ENCODE measurements around the gene TTC39A.

The TTC39A gene

DNA sequence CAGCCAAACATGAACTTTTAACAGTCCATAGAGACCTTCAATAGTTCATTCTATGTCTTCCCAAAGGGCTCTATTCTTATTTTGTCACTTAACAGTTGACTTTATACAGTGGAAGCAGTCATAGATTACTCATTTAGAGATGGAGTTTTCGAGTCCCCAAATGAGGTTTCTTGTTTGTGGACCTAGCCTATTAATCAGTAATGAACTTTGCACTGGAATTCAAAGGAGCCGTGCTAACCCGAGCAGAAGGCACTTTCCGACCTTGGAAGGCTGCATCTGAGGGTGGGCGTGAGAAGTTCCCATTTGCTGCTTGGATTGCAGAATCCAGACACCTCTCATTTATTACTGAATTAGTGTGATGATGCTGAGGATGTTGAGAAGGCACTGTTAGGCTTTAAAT lies 46.4 kb downstream of the TTC39A start:
- no peak for DNase-seq (ENCODE audit: low read depth in 1 of 2, low spot score in 1 of 2)
- in situ Hi-C loops (cut with HindIII; ENCODE audit: low pct_unique_long_range_greater_than_20kb, low sequenced_read_pairs): no loop called here
- TF ChIP-seq JUND (IDR thresholded peaks at IDR 0.05; ENCODE audit: low read depth): no peak

DNA sequence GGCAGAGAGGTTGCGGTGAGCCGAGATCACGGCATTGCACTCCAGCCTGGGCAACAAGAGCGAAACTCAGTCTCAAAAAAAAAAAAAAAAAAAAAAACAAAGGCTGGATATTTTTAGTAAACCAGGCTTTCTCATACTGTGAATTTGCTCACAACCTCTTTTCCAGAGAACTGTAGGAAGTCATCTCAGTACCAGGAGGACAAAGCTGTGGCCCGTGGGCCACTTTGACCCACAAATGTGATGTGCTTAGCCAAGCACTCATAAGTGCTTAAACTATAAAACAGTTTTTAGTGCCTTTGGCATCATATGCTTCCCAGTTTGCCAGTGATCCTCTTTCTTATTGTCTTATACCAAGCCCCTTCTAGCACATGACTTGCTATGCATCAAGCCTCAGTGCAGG lies 47.8 kb downstream of the TTC39A start:
- DNase-seq (ENCODE audit: low read depth in 1 of 2, low spot score in 1 of 2): no peak
- in situ Hi-C loops (cut with HindIII; ENCODE audit: low pct_unique_long_range_greater_than_20kb, low sequenced_read_pairs): no loop called here
- no peak for TF ChIP-seq JUND (IDR thresholded peaks at IDR 0.05; ENCODE audit: low read depth)

DNA sequence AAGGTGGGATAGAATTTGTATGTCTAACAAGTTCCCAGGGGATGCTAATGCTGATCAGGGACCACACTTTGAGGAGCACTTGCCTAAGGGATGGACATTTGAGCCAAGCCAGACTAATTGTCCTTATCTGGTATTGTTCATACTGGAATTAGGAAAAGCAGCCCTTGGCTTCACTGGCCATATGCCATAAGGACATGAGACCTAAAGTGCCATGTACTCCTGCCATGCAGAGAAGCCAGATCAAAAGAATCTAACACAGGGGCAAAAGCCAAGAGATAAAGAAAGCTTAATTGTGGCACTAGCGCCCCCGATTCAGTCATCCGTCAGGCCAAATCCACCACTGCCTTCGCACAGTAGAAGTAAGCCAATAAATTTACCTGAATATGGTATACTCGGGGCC lies 48.6 kb downstream of the TTC39A start:
- in situ Hi-C loops (cut with HindIII; ENCODE audit: low pct_unique_long_range_greater_than_20kb, low sequenced_read_pairs): no loop called here
- TF ChIP-seq JUND (IDR thresholded peaks at IDR 0.05; ENCODE audit: low read depth): no peak
- no peak for DNase-seq (ENCODE audit: low read depth in 1 of 2, low spot score in 1 of 2)

DNA sequence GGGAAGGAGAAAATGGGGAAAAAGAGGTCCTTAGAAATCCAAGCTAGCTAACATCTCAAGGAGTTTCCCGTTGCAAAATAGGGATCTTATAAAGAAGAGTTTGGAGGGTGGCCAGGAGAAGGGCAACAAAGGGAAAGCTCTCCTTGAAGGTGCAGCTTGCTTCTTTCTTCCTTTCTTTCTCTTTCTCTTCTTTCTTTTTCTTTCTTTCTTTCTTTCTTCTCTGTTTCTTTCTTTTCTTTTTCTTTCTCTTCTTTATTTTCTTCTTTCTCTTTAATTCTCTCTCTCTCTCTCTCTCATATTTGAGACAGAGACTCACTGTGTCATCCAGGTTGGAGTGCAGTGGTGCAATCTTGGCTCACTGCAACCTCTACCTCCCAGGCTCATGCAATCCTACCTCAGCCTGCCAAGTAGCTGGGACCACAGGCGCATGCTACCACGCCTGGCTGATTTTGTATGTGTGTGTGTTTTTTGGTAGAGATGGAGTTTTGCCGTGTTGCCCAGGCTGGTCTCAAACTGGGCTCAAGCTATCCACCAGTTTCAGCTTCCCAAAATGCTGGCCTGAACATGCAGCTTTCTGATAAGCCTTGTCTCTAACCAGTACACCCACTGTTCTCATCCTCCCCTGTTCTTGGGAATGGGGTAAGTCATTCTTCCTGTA lies 49.9 kb downstream of the TTC39A start:
- in situ Hi-C loops (cut with HindIII; ENCODE audit: low pct_unique_long_range_greater_than_20kb, low sequenced_read_pairs): no loop called here
- DNase-seq (ENCODE audit: low read depth in 1 of 2, low spot score in 1 of 2): no peak

DNA sequence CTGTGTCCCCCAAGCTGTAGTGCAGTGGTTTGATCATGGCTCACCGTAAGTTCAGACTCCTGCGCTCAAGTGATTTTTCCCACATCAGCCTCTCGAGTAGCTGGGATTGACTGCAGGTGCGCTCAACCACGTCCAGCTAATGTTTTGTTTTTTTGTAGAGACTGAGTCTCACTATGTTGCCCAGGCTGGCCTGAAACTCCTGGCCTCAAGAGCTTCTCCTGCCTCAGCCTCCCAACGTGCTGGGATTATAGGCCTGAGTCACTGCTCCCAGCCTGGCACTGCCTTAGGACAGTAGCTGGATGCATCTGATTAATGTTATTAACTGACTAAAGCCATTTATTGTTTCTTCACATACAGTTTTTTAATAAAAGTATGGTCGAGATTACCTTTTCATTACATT lies 54.1 kb downstream of the TTC39A start:
- no peak for DNase-seq (ENCODE audit: low read depth in 1 of 2, low spot score in 1 of 2)
- in situ Hi-C loops (cut with HindIII; ENCODE audit: low pct_unique_long_range_greater_than_20kb, low sequenced_read_pairs): no loop called here
- no peak for TF ChIP-seq JUND (IDR thresholded peaks at IDR 0.05; ENCODE audit: low read depth)

More for the DNA sequence above, 49.9 kb downstream of the TTC39A start:
- TF ChIP-seq JUND (IDR thresholded peaks at IDR 0.05; ENCODE audit: low read depth): no peak

DNA sequence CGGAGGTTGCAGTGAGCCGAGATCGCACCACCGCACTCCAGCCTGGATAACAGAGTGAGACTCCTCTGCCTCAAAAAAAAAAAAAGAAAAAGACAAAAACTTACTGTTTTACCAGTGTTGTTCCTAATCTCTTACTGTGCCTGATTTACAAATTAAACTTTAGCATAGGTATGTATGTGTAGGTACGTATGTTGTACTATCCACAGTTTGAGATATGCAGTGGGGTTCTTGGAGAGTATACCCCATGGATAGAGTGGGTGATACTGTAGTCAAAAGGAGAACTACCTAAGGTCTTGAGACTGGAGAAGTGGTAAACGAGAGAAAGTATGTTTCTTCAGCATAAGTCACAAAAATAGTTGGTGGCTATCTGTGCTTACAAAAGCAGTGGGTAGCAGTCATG lies 55.7 kb downstream of the TTC39A start:
- no peak for DNase-seq (ENCODE audit: low read depth in 1 of 2, low spot score in 1 of 2)
- in situ Hi-C loops (cut with HindIII; ENCODE audit: low pct_unique_long_range_greater_than_20kb, low sequenced_read_pairs): no loop called here
- no peak for TF ChIP-seq JUND (IDR thresholded peaks at IDR 0.05; ENCODE audit: low read depth)

DNA sequence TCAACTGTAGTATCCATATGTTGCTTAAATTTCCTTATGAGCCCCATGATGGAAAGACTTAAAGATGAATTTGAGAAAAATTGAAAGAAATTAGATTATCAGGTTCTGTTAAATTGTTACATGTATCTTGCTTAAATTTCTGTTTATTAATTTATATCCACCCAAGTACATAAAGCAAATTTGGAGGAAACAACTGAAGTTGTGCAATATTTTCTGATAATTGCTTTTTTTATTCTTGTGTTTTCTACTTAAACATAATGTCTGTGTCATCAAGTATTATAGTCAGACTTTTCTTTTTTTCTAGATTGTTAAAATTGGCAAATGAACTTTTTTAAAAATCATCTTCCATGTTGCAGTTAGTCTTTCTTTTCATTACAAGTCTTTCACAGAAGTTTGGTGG lies 57.4 kb downstream of the TTC39A start:
- DNase-seq (ENCODE audit: low read depth in 1 of 2, low spot score in 1 of 2): no peak
- TF ChIP-seq JUND (IDR thresholded peaks at IDR 0.05; ENCODE audit: low read depth): no peak
- in situ Hi-C loops (cut with HindIII; ENCODE audit: low pct_unique_long_range_greater_than_20kb, low sequenced_read_pairs): no loop called here

DNA sequence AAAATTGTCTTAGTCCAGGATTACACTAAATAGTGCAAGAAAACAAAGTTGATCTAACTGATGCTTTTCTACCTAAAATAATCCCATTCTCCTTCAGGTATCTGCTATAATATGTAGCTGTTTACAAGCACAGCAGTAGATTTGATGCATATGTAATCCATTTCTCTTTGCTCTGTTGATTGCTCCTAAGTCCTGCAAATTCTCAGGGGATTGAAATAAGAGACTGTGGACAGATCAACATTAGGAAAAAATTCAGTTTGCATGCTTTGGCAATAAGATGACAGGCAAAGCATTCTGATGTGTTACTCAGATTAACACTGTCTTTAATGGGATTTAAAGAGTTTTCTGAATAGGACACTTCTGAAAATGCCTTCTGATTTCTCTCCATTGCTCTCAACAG lies 59.6 kb downstream of the TTC39A start:
- no peak for DNase-seq (ENCODE audit: low read depth in 1 of 2, low spot score in 1 of 2)
- no peak for TF ChIP-seq JUND (IDR thresholded peaks at IDR 0.05; ENCODE audit: low read depth)
- in situ Hi-C loops (cut with HindIII; ENCODE audit: low pct_unique_long_range_greater_than_20kb, low sequenced_read_pairs): no loop called here

DNA sequence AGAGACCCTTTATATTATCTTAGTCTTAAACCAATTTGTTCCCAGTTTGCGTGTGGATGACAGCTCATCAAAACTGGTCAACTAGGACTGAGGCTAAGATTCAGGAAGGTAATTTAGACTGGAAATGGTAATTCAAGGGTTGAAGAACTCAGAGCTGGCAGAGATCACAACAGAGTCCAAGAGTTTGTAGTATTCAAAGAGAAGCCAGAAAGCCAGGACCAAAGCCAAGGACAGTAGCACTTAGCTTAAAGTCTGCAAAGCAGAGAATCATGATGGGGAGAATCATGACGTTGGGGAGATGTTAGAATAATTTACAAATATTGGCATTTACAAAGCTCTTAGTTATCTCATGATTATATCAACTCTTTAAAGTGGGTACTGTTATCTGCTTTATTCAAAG lies 61.7 kb downstream of the TTC39A start:
- in situ Hi-C loops (cut with HindIII; ENCODE audit: low pct_unique_long_range_greater_than_20kb, low sequenced_read_pairs): no loop called here

DNA sequence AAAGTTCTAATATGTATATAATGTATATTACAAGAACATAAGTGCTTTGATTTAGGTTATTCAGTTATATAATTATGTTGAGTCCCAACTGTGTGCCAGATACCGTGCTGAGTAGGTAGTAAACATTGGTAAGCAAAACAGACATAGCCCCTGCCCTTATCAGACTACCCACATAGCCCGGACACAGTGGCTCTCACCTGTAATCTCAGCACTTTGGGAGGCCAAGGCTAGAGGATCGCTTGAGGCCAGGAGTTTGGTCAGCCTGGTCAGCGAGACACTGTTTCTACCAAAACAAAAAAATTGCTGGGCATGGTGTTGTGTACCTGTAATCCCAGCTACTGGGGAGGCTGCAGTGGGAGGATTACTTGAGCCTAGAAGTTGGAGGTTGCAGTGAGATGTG lies 63.6 kb downstream of the TTC39A start:
- no peak for DNase-seq (ENCODE audit: low read depth in 1 of 2, low spot score in 1 of 2)
- in situ Hi-C loops (cut with HindIII; ENCODE audit: low pct_unique_long_range_greater_than_20kb, low sequenced_read_pairs): no loop called here
- no peak for TF ChIP-seq JUND (IDR thresholded peaks at IDR 0.05; ENCODE audit: low read depth)

More for the DNA sequence above, 61.7 kb downstream of the TTC39A start:
- TF ChIP-seq JUND (IDR thresholded peaks at IDR 0.05; ENCODE audit: low read depth): no peak
- no peak for DNase-seq (ENCODE audit: low read depth in 1 of 2, low spot score in 1 of 2)

DNA sequence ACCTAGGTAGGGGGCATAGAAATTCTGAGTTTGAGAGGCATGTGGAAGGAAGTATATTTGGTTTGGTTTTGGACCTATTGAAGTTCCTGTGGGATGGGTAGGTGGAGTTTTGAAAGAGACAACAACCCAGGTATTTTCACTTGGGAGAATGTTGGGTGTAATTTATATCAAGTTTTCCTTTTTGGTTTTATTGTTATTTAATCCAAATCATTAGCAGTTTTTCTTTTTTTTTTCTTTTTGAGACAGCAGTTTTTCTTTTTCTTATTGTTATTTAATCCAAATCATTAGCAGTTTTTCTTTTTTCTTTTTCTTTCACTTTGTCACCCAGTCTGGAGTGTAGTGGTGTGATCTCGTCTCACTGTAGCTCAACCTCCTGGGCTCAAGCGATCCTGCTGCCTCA lies 64.2 kb downstream of the TTC39A start:
- TF ChIP-seq JUND (IDR thresholded peaks at IDR 0.05; ENCODE audit: low read depth): no peak
- no peak for DNase-seq (ENCODE audit: low read depth in 1 of 2, low spot score in 1 of 2)
- in situ Hi-C loops (cut with HindIII; ENCODE audit: low pct_unique_long_range_greater_than_20kb, low sequenced_read_pairs): no loop called here

DNA sequence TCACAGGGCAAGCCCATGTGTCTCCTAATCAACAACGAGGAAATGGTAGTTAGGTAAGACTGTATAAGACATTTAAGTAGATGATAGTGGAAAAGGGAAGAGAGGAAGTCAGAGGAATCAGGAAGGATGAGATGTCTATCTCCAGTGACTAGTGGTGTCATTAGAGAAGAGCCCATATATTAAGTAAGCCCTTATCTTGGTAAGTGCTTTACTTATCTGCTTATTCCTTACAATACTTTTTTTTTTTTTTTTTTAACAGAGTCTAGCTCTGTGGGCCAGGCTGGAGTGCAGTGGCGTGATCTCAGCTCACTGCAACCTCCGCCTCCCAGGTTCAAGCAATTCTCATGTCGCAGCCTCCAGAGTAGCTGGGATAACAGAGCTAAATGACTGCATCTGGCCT lies 64.7 kb downstream of the TTC39A start:
- in situ Hi-C loops (cut with HindIII; ENCODE audit: low pct_unique_long_range_greater_than_20kb, low sequenced_read_pairs): no loop called here
- DNase-seq (ENCODE audit: low read depth in 1 of 2, low spot score in 1 of 2): no peak

DNA sequence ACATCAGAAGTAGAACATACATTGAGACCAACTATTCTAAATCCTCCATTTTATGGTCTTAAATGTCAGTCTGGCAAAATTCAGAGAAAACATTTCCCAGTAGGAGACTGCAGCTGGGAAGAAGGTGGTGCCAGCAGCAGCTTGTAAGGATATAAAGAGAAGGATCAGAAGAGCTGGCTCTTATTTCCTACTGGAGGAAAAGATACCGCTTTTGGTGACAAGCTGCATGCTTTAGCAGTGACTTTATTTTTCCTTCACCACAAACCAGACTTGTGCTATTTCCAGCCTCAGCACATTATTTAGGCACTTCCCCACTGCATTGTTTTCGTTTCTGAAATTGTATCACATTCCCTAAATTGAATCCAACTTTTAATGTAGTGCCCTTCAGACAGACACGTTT lies 65.9 kb downstream of the TTC39A start:
- DNase-seq (ENCODE audit: low read depth in 1 of 2, low spot score in 1 of 2): no peak
- in situ Hi-C loops (cut with HindIII; ENCODE audit: low pct_unique_long_range_greater_than_20kb, low sequenced_read_pairs): no loop called here
- no peak for TF ChIP-seq JUND (IDR thresholded peaks at IDR 0.05; ENCODE audit: low read depth)

More for the DNA sequence above, 64.7 kb downstream of the TTC39A start:
- no peak for TF ChIP-seq JUND (IDR thresholded peaks at IDR 0.05; ENCODE audit: low read depth)

Data from T47D (cell line).